Keratinocyte (primary cell): ENCODE measurements around the gene VAMP2.

Experiments used
- EZH2 ChIP-seq: IDR thresholded peaks from one replicate; pipeline ENCODE4 v1.6.1; 2012; ENCODE audit warnings: inconsistent platforms, mild to moderate bottlenecking, low read length, moderate library complexity
- TF ChIP-seq, protein P1 (sequence below), 3 experiments: IDR thresholded peaks in 1 of 3; conservative IDR thresholded peaks in 1 of 3; optimal IDR thresholded peaks in 1 of 3; 2 replicates in 2 of 3; 3 replicates in 1 of 3; pipeline versions ENCODE3 to v1.5.1; 2011; ENCODE audit warnings: low read length in 3 of 3, mild to moderate bottlenecking in 3 of 3, moderate library complexity in 2 of 3, control low read depth in 1 of 3, inconsistent platforms in 1 of 3; ENCODE audit not compliant: insufficient read depth in 2 of 3; ENCODE audit errors: extremely low read depth in 1 of 3

DNA sequence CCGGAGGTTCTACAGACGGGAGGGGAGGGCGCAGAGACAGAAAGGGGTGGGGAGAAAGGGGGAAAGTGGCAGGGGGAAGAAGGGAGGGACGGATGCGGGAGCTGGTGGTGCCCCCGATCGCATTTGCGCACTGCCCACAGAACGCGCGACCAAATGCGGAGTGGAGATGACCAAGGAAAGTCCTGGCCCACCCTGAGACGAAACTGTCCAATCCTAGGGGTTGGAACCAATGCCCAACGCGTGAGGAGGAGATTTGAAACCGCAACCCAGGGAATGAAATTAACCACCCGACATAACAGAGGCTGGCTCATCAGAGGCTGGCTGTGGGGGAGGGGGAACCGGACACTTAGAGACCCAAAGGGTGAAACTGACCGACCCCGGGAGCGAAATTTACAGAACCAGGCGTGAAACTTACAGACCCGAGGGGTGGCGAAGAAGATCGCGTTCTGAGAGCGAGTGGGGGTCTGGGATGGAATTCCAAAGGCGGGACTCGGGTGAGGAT, 40.3 kb downstream of the VAMP2 start:
- TF ChIP-seq, protein P1, sequence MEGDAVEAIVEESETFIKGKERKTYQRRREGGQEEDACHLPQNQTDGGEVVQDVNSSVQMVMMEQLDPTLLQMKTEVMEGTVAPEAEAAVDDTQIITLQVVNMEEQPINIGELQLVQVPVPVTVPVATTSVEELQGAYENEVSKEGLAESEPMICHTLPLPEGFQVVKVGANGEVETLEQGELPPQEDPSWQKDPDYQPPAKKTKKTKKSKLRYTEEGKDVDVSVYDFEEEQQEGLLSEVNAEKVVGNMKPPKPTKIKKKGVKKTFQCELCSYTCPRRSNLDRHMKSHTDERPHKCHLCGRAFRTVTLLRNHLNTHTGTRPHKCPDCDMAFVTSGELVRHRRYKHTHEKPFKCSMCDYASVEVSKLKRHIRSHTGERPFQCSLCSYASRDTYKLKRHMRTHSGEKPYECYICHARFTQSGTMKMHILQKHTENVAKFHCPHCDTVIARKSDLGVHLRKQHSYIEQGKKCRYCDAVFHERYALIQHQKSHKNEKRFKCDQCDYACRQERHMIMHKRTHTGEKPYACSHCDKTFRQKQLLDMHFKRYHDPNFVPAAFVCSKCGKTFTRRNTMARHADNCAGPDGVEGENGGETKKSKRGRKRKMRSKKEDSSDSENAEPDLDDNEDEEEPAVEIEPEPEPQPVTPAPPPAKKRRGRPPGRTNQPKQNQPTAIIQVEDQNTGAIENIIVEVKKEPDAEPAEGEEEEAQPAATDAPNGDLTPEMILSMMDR (optimal IDR thresholded peaks at IDR 0.05 in 1 of 3, IDR thresholded peaks at IDR 0.05 in 1 of 3, conservative IDR thresholded peaks at IDR 0.05 in 1 of 3; ENCODE audit: extremely low read depth in 1 of 3, insufficient read depth in 2 of 3, low read length in 3 of 3) = no peak
- TF ChIP-seq EZH2 = no peak
